ENCODE results near the gene MEF2A.
"Not testable (repeated sequence)": the region's sequence is repeated elsewhere in the genome, so short reads cannot be mapped to it uniquely, and the experiment has no call there.

Gene MEF2A

DNA sequence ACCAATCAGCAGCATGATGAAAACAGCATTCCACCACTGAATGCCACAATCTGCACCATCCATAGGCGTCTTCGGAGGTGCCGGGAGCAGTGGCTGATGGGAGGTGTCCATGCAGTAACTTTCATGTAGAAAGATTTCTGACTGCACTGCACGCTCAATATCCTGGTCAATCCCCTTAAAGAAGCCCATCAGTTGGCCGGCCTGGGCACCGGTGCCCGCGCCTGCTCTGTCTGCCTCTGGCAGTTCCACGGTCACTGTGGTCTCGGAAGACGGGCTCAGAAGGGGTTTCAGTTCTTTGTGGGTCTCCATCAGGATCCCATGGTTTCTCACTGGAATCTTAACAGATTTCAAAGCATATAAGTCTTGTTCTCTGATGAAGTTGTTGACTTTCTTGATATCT, 163.5 kb downstream of the MEF2A start:
- no peak for ATAC-seq (replicated peaks)
- no peaks in the 10 kb centered on the region for H3K9me3 Mint-ChIP-seq
- no peak overlapping the region for H3K27ac Mint-ChIP-seq
- no peak for DNase-seq
- peaks cover 10% of the 10 kb centered on the region for H3K36me3 Mint-ChIP-seq (ENCODE audit: insufficient read depth)
- H3K27me3 Mint-ChIP-seq = no peaks in the 10 kb centered on the region
- H3K4me3 Mint-ChIP-seq = no peak overlapping the region
- H3K4me1 Mint-ChIP-seq (ENCODE audit: low read depth in 2 of 2) = peaks cover 12 to 15% of the 10 kb centered on the region in 2 donors

DNA sequence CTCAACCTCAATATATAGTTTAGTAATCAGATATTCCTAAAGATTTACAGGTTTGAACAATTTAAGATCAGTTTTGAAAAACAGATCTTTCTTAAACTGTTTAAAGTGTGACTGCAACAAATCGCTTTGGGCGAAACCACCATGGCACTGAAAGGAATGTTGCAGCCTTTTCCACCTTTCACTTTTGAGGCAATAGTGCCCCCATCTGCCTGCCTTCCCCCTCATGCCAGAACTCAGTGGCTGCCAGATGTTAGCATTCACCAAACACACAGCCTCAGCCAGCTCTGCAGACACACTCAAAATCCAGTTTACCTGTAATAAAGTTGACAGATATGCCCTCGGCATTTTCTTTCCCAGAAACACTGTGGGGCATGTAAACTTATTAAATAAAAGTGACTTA, 164.1 kb downstream of the MEF2A start:
- peaks cover 10% of the 10 kb centered on the region for H3K36me3 Mint-ChIP-seq (ENCODE audit: insufficient read depth)
- DNase-seq (no peak), ATAC-seq (replicated peaks) (no peak)
- no peaks in the 10 kb centered on the region for H3K27me3 Mint-ChIP-seq
- no peak overlapping the region for H3K4me3 Mint-ChIP-seq
- no peak overlapping the region for H3K27ac Mint-ChIP-seq
- no peaks in the 10 kb centered on the region for H3K9me3 Mint-ChIP-seq
- peaks cover 12 to 15% of the 10 kb centered on the region in 2 donors for H3K4me1 Mint-ChIP-seq (ENCODE audit: low read depth in 2 of 2)

DNA sequence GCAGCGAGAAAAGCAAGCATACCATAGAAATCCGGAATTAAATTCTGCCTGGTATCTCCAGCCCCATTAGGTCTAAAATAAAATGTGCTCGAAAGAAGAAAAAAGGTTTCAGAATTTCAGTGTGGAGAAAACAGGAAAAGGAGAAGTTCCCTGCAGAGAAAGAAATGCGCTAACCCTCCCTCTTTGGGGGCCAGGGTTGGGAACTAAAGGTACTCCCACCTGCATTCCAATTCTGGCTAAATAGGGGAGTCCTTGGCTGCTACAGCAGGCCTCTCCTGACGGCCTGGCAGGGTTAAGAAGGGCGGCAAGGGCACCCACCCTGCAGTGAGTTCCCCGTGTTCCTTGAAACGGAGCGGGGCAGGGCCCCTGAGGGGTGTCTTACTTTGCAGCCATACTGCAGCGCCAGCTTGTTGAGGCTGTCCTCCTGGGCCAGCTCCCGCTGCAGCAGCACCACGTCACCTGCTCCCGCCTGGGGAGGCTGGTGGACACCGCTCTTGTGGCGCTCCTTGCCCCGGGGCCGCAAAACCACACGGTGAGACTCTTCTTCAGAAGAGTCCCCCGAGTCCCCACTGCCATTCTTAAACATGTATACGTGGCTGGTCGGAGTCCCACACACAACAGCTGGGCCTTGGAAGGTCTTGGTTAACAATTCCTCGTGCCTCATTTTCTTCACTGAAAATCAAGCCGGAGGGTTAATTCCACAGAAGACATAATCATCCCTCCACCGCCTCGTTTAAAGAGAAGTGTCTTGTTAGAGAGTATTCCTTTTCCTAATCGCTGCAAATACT, 165.7 kb downstream of the MEF2A start:
- H3K4me1 Mint-ChIP-seq (ENCODE audit: low read depth in 2 of 2) = peaks cover 12 to 15% of the 10 kb centered on the region in 2 donors
- no peak for DNase-seq
- H3K4me3 Mint-ChIP-seq = peak overlapping the region; percentile 86 to 88
- H3K36me3 Mint-ChIP-seq (ENCODE audit: insufficient read depth) = peaks cover 10% of the 10 kb centered on the region
- ATAC-seq (replicated peaks) = no peak
- H3K27ac Mint-ChIP-seq = no peak overlapping the region
- H3K9me3 Mint-ChIP-seq = no peaks in the 10 kb centered on the region
- H3K27me3 Mint-ChIP-seq = no peaks in the 10 kb centered on the region

DNA sequence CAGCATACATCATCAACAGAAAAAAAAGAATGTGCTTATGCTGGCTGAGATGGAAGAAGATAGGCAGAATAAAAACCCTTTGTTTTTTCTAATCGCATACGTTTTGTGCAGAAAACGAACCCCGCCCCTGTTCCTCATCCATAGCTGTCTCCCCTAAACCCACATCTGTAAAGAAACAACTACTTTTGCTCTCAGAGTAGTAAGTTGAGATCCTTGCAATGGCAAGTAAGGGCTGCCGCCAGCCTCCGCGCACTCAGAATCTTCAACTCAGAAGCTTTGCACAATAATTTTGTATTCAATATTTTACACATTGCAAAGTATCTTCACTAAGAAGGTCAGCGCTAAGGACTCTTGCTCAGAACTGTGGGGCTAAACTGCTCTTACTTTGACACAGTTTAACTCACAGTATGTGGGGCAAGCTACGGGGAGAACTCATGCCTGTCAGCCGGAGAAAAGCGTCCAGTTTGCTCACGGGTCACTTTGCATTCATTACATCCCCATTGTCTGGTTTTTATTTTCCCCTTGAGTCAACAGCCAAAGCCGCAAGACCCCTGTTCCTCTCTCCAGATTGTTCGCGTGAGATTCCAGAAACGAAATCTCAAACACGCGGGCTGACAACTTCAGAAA, 166.5 kb downstream of the MEF2A start:
- peaks cover 12 to 15% of the 10 kb centered on the region in 2 donors for H3K4me1 Mint-ChIP-seq (ENCODE audit: low read depth in 2 of 2)
- H3K36me3 Mint-ChIP-seq (ENCODE audit: insufficient read depth) = peaks cover 10% of the 10 kb centered on the region
- ATAC-seq (replicated peaks) (no peak), DNase-seq (no peak)
- no peaks in the 10 kb centered on the region for H3K27me3 Mint-ChIP-seq
- H3K9me3 Mint-ChIP-seq = no peaks in the 10 kb centered on the region
- peak overlapping the region; percentile 86 to 88 for H3K4me3 Mint-ChIP-seq
- H3K27ac Mint-ChIP-seq = no peak overlapping the region

DNA sequence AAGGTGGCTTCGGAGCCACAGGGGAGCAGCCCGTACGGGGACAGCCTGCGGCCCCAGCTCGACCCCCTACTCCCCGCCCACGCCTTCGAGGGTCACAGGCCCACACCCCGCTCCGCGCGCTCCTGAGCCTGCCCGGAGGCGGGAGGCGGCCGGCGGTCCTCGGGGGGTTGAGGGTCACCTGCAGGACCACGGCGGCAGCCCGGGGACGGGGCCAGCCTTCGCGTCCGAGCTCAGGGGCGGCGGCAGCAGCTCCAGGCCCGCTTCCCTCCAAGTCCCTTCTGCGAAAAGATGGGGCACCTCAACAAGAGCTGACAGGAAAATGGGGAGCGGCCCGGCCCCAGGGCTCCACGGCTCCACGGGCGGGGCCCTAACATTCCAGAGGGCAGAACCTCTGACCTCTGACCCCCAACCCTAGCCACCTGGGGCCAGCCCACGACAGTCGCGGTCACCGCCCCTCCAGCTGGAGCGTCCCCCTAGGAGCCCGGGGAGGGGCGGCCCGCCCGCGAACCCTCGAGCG, 167.0 kb downstream of the MEF2A start:
- peaks cover 7% of the 10 kb centered on the region for H3K36me3 Mint-ChIP-seq (ENCODE audit: insufficient read depth)
- H3K27ac Mint-ChIP-seq = no peak overlapping the region
- no peaks in the 10 kb centered on the region for H3K9me3 Mint-ChIP-seq
- no peaks in the 10 kb centered on the region for H3K27me3 Mint-ChIP-seq
- ATAC-seq (replicated peaks) (peak; percentile 31), DNase-seq (no peak)
- H3K4me1 Mint-ChIP-seq (ENCODE audit: low read depth in 2 of 2) = peaks cover 12 to 15% of the 10 kb centered on the region in 2 donors
- peak overlapping the region; percentile 86 to 88 for H3K4me3 Mint-ChIP-seq

DNA sequence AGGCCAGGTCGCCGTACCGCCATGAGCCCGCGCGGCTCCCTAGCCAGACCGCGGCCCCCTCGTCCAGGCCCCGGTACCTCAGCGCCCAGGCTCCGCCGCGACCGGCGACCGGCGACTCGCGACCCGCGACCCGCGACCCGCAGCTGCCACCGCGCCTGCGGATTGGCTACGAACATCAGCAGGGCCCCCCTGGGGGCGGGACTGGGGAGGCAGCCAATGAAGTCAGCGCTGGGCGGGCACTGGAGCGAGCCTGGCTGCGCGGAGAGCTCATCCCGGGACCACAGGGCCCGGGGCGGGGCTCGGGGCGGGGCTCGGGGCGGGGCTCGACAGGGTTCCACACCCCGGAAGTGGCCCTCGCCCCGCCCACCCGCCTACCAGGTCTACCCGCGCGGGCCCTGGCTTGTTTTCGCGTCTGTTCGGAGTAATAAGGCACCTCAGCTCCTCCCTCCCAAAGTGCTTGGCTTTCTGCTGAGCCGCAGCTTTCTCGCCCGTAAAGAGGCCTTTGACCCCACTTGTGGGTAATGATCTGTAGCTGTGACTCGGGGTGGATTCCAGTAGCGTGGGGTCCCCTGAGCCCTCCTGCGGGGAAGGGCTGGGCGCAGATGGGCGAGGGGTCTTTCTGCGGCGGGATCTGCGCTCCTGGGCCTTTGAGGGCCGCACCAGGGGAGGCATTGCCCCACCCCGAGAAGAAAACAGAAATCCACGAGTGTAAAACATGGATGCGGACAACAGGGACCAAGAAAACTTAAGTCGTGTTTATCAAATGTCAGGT, 167.7 kb downstream of the MEF2A start, which contains the start of gene LYSMD4:
TSS of gene LYSMD4 (minus strand) at position 170 of the 772 bp plus-strand sequence. CDS start 1,438 bp downstream, outside the sequence.
- Mint-ChIP-seq H3K27ac (peak within 1 kb of the TSS; percentile 92 to 93), H3K9me3 (no peaks in the 10 kb centered on the region), H3K36me3 (ENCODE audit: insufficient read depth) (peaks cover 5% of the 10 kb centered on the region), H3K4me3 (peak within 1 kb of the TSS; percentile 86 to 88), H3K4me1 (ENCODE audit: low read depth in 2 of 2) (peaks cover 12 to 15% of the 10 kb centered on the region in 2 donors), H3K27me3 (no peaks in the 10 kb centered on the region)
- DNase-seq (peak; percentile 95 to 96 (median 95)), ATAC-seq (replicated peaks) (peak; percentile 97)

DNA sequence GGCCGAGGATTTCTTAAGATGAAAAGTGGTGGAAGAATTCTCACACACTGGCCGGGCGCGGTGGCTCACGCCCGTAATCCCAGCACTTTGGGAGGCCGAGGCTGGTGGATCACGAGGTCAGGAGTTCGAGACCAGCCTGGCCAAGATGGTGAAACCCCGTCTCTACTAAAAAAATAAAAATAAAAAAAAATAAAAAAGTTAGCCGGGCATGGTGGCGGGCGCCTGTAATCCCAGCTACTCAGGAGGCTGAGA, 168.2 kb downstream of the MEF2A start:
- ATAC-seq (replicated peaks); DNase-seq; H3K9me3 Mint-ChIP-seq; H3K36me3 Mint-ChIP-seq (ENCODE audit: insufficient read depth); H3K27me3 Mint-ChIP-seq: not testable (repeated sequence)
- Mint-ChIP-seq H3K4me1 (ENCODE audit: low read depth in 2 of 2) (peaks cover 12 to 15% of the 10 kb centered on the region in 2 donors), H3K27ac (peak overlapping the region; percentile 92 to 93), H3K4me3 (peak overlapping the region; percentile 86 to 88)

DNA sequence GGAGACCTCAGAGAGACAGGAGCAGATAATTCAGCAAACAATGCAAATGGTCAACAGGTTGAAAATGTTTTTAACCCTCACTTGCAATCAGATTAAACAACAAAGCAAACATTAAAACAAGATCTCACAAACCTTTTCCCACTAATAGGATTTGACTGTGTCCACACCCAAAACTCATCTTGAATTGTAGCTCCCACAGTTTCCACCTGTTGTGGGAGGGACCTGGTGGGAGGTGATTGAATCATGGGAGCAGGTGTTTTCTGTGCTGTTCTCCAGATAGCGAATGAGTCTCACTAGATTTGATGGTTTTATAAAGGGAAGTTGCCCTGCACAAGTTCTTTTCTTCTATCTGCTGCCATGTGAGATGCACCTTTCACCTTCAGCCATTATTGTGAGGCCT, 168.8 kb downstream of the MEF2A start:
- ATAC-seq (replicated peaks) (no peak), DNase-seq (no peak)
- H3K4me1 Mint-ChIP-seq (ENCODE audit: low read depth in 2 of 2) = peaks cover 12 to 15% of the 10 kb centered on the region in 2 donors
- no peaks in the 10 kb centered on the region for H3K27me3 Mint-ChIP-seq
- no peak overlapping the region for H3K27ac Mint-ChIP-seq
- peak overlapping the region in 1 of 2 donors; percentile 10 for H3K4me3 Mint-ChIP-seq
- H3K9me3 Mint-ChIP-seq = no peaks in the 10 kb centered on the region
- peaks cover 5% of the 10 kb centered on the region for H3K36me3 Mint-ChIP-seq (ENCODE audit: insufficient read depth)

DNA sequence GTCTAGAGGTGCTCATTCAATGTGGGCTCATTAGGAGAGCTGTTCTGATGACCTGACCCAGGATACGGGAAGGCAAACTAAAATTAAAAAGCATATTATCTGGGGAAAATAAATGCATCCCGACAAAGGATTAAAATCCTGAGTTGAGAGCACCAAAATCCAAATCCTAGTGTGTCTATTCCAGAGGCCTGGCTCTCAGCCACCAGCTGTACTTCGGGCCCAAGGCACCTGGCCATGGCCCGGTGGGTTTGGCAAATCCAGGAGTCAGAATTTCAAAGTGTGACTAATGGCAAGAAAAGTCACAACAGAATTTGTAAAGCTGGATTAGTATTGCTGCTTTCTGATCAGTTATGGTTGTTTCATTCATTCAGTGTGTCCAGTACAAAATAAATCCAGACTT, 170.1 kb downstream of the MEF2A start:
- no peak for DNase-seq
- no peak for ATAC-seq (replicated peaks)
- Mint-ChIP-seq H3K27me3 (no peaks in the 10 kb centered on the region), H3K36me3 (ENCODE audit: insufficient read depth) (peaks cover 5% of the 10 kb centered on the region), H3K4me1 (ENCODE audit: low read depth in 2 of 2) (peaks cover 8 to 12% of the 10 kb centered on the region in 2 donors), H3K9me3 (no peaks in the 10 kb centered on the region), H3K4me3 (no peak overlapping the region), H3K27ac (peak overlapping the region in 1 of 2 donors; percentile 81)

DNA sequence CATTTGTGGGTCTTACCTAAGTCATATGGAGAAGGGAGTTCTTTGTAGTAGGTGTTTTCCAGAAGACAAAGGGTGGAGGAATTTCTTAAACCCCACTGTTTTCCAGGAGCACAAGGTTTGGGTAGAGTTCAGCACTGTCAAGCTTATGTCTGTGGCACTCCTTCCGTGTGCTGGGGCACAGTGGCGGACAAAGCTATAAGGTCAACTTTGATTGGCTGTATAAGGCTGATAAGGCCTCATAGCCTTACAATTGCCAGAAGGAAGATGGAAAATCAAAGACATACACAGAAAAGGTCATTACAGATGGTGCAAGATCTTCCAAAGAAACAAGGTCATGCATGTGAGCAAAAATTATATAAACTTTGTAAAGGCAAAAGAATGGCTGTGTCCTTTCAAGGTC, 170.9 kb downstream of the MEF2A start:
- H3K9me3 Mint-ChIP-seq = no peaks in the 10 kb centered on the region
- H3K27me3 Mint-ChIP-seq = no peaks in the 10 kb centered on the region
- peaks cover 4 to 9% of the 10 kb centered on the region in 2 donors for H3K4me1 Mint-ChIP-seq (ENCODE audit: low read depth in 2 of 2)
- H3K4me3 Mint-ChIP-seq = no peak overlapping the region
- no peak overlapping the region for H3K27ac Mint-ChIP-seq
- ATAC-seq (replicated peaks) (no peak), DNase-seq (no peak)
- peaks cover 5% of the 10 kb centered on the region for H3K36me3 Mint-ChIP-seq (ENCODE audit: insufficient read depth)

DNA sequence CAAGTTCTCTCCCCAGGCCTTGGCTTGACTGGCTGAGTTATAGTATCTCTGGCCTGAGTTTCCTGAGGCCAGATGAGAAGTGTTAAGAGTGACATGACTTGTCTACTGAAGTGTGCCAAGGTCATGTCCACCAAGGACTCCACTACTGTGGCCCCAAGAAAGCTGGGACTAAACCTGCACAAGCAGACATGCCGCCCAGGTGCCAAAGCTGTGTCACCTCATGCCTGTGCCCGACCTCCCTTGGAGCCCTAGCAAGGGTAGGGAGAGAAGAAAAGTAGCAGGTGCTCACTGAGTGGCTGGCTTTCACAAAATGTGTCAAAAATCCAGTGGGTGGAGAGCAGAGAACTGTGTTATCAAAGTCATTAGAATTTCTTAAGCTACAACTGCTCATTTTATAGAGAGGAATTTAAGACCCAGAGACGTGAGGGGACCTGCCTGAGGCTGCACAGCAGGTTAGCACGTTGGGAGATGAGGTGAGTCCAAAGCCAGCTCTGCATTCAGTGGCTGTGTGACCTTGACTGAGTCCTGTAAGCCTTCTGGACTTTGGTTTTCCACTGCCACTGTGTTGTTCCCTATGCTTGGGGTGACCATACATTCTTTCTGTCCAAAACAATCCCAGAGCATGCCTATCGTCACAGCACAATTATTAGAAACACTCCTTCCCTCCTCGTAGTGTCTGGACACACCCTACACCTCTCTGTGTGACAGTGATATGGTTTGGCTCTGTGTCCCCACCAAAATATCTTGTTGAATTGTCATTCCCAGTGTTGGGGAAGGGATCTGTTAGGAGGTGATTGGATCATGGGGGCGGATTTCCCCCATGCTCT, 172.4 kb downstream of the MEF2A start:
- ATAC-seq (replicated peaks) = no peak
- Mint-ChIP-seq H3K9me3 (no peaks in the 10 kb centered on the region), H3K4me1 (ENCODE audit: low read depth in 2 of 2) (peaks cover 4% of the 10 kb centered on the region in 2 donors), H3K4me3 (no peak overlapping the region), H3K27me3 (no peaks in the 10 kb centered on the region), H3K36me3 (ENCODE audit: insufficient read depth) (peaks cover 5% of the 10 kb centered on the region), H3K27ac (no peak overlapping the region)
- no peak for DNase-seq

DNA sequence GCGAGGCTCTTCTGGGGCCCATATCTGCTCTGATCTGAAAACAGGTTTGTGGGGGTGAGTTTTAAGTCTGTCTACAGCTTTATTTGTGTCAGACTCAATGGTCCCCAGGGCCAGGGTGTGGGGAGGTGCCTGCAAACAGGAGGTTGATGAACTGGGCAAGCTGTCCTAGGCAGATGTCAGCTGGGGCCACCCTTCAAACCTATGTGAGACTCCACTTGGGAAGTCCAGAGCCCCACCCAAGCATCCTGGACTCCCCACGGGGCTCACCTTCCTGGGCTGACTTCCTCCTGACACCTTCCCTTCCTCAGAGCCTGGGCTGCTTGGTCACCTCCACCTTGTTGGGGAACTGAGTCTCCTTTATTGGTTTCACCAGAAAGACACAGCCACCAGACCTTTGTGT, 176.1 kb downstream of the MEF2A start:
- Mint-ChIP-seq H3K4me1 (ENCODE audit: low read depth in 2 of 2) (no peaks in the 10 kb centered on the region), H3K27ac (no peak overlapping the region), H3K27me3 (peaks cover 0 to 30% of the 10 kb centered on the region in 2 donors), H3K9me3 (no peaks in the 10 kb centered on the region), H3K4me3 (no peak overlapping the region), H3K36me3 (ENCODE audit: insufficient read depth) (no peaks in the 10 kb centered on the region)
- no peak for DNase-seq
- ATAC-seq (replicated peaks) = no peak

DNA sequence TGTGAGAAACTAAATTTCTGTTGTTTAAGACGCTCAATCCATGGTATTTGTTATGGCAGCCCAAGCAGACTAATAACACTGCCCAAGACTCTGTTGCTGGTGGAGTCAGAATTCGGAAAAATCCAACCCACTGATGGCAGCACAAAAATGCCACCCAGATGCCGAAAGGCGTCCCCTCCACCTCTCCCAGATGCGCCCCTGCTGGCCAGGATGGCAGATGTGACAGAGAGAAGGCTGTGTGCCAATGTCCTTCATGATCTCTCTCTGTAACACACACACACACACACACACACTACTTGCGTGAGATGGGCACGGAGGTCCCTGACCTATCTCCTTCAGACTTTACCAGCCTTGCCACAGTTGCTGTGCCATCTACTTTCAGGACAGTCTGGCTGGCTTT, 178.4 kb downstream of the MEF2A start:
- no peak for ATAC-seq (replicated peaks)
- Mint-ChIP-seq H3K4me3 (no peak overlapping the region), H3K27ac (no peak overlapping the region)

More for the DNA sequence above, 178.4 kb downstream of the MEF2A start:
- Mint-ChIP-seq H3K27me3 (peaks cover 0 to 30% of the 10 kb centered on the region in 2 donors), H3K9me3 (no peaks in the 10 kb centered on the region), H3K36me3 (ENCODE audit: insufficient read depth) (no peaks in the 10 kb centered on the region), H3K4me1 (ENCODE audit: low read depth in 2 of 2) (no peaks in the 10 kb centered on the region)
- no peak for DNase-seq
